Spleen (tissue), 7 donors: ENCODE measurements around the gene CACNA1C.

Experiments used
- CTCF ChIP-seq, 11 experiments: fragments of 200-600 bp in 7 of 11; fragments of 450-650 bp in 4 of 11; sonication (generic) in 4 of 11; IDR thresholded peaks in 8 of 11; conservative IDR thresholded peaks in 3 of 11; 1 replicate in 7 of 11; 2 replicates in 4 of 11; pipeline versions ENCODE4 v1.4.0 to v1.8.0; 2016 to 2021; ENCODE audit warnings: antibody characterized with exemption in 11 of 11, inconsistent platforms in 4 of 11, mild to moderate bottlenecking in 1 of 11
- POLR2A ChIP-seq, 3 donors: fragments of 450-650 bp; IDR thresholded peaks; one replicate each; pipeline ENCODE4 v1.5.1; 2017; ENCODE audit warnings: antibody characterized with exemption in 3 of 3, mild to moderate bottlenecking in 1 of 3
- donor health status: DM: no; HTN: no; CAD: no; lungs with moderate emphysema.
- donor health status: DM: no; HTN: no; CAD: no.
- donor health status: DM: no; HTN: no; CAD: no.

GRCh38 chr12:2654311-2654710 is 601.5 kb downstream of the CACNA1C start:
- TF ChIP-seq CTCF (IDR thresholded peaks at IDR 0.05 in 8 of 11, conservative IDR thresholded peaks at IDR 0.05 in 3 of 11) (no peak), POLR2A (IDR thresholded peaks at IDR 0.05) (no peak)
